ENCODE measurements around the gene SRRM5. TPM values are rescaled to one million over a fixed set of nuclear protein-coding genes. Genes with fewer than 3 reads are reported as not detected.

Gene SRRM5
- total and polyA plus RNA-seq, 4 donors: 0.07 to 0.09 (median 0.09) TPM

DNA sequence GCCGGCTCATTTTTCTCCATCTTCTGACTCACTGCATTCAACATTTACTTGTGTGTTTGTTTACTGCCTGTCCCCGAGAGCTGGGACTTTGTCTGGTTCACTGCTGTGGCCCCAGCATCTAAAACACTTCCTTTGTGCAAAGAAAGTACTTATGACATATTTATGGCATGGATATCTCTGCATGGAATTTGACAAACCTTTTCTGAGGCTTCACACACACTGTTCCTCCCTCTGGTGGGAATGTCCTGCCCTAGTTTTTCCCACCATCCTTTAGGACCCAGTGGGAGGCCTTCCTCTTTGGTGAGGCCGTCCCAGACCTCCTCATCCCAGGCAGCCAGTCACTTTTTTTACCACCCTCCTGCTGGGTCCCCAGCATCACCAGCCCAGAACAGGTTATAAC lies 1.4 kb upstream of the SRRM5 start:
- H3K4me3 ChIP-seq (ENCODE audit: low read depth in 1 of 3, low read length in 3 of 3): no peak overlapping the region
- no peak for DNase-seq (ENCODE audit: low spot score)
- TF ChIP-seq FOXA1 (IDR thresholded peaks at IDR 0.05) (no peak), RXRA (IDR thresholded peaks at IDR 0.05) (no peak), EGR1 (IDR thresholded peaks at IDR 0.05; ENCODE audit: low read depth in 2 of 2) (no peak), GABPA (IDR thresholded peaks at IDR 0.05 in 1 of 2, conservative IDR thresholded peaks at IDR 0.05 in 1 of 2) (no peak), REST (IDR thresholded peaks at IDR 0.05) (no peak), HNF4A (conservative IDR thresholded peaks at IDR 0.05) (no peak), SP1 (IDR thresholded peaks at IDR 0.05) (no peak), YY1 (IDR thresholded peaks at IDR 0.05) (no peak), TAF1 (conservative IDR thresholded peaks at IDR 0.05) (no peak), HNF4G (IDR thresholded peaks at IDR 0.05) (no peak), FOXA2 (IDR thresholded peaks at IDR 0.05) (no peak), ZBTB33 (IDR thresholded peaks at IDR 0.05) (no peak), NR2F2 (IDR thresholded peaks at IDR 0.05) (no peak), JUND (IDR thresholded peaks at IDR 0.05) (no peak), RAD21 (IDR thresholded peaks at IDR 0.05) (no peak)
- TF ChIP-seq, protein P1, sequence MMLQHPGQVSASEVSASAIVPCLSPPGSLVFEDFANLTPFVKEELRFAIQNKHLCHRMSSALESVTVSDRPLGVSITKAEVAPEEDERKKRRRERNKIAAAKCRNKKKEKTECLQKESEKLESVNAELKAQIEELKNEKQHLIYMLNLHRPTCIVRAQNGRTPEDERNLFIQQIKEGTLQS (IDR thresholded peaks at IDR 0.05): no peak
- TF ChIP-seq, protein P2, sequence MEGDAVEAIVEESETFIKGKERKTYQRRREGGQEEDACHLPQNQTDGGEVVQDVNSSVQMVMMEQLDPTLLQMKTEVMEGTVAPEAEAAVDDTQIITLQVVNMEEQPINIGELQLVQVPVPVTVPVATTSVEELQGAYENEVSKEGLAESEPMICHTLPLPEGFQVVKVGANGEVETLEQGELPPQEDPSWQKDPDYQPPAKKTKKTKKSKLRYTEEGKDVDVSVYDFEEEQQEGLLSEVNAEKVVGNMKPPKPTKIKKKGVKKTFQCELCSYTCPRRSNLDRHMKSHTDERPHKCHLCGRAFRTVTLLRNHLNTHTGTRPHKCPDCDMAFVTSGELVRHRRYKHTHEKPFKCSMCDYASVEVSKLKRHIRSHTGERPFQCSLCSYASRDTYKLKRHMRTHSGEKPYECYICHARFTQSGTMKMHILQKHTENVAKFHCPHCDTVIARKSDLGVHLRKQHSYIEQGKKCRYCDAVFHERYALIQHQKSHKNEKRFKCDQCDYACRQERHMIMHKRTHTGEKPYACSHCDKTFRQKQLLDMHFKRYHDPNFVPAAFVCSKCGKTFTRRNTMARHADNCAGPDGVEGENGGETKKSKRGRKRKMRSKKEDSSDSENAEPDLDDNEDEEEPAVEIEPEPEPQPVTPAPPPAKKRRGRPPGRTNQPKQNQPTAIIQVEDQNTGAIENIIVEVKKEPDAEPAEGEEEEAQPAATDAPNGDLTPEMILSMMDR (IDR thresholded peaks at IDR 0.05; ENCODE audit: low read depth, low read length, missing input control): no peak
- TF ChIP-seq, protein P3, sequence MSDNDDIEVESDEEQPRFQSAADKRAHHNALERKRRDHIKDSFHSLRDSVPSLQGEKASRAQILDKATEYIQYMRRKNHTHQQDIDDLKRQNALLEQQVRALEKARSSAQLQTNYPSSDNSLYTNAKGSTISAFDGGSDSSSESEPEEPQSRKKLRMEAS (IDR thresholded peaks at IDR 0.05): no peak
- no peaks in the 10 kb centered on the region for H3K4me1 ChIP-seq (ENCODE audit: control insufficient read depth in 4 of 4, insufficient read depth in 4 of 4, low read length in 3 of 4)
- no peak overlapping the region for H3K27ac ChIP-seq (ENCODE audit: low read depth in 1 of 2, low read length in 2 of 2)
- no peaks in the 10 kb centered on the region for H3K27me3 ChIP-seq (ENCODE audit: control insufficient read depth in 4 of 4, insufficient read depth in 4 of 4, low read length in 3 of 4)
- H3K36me3 ChIP-seq (ENCODE audit: control insufficient read depth in 4 of 4, insufficient read depth in 3 of 4, low read depth in 1 of 4, low read length in 3 of 4): peaks cover 0 to 13% (median 5%) of the 10 kb centered on the region in 4 donors
- no peak overlapping the region for H3K9ac ChIP-seq (ENCODE audit: low read depth in 1 of 2, low read length in 2 of 2)
- 90% methylated on average over 3 of the region's 3 CpGs for WGBS
- no peaks in the 10 kb centered on the region for H3K9me3 ChIP-seq (ENCODE audit: control insufficient read depth in 4 of 4, low read length in 3 of 4)

Measured in liver (tissue), 9 donors.